Tongue (tissue), 2 donors: ENCODE measurements around the gene CDH13. TPM values are rescaled to one million over a fixed set of nuclear protein-coding genes. Genes with fewer than 3 reads are reported as not detected.
A peak's percentile ranks its signal among the peaks of the same experiment; 100 is the strongest.

Source experiments
- DNase-seq: peaks from one replicate; pipeline ENCODE4 v3.0.0-alpha.2; 2015
- total RNA-seq: library from RNA; depleted of rRNA; stranded (reverse); fragments of >200 nt; gene quantifications from one replicate; pipeline ENCODE4 v1.2.3, GENCODE V29; 2014

The CDH13 gene
- total RNA-seq, 1 donor from 2014 or later: 106 TPM

GRCh38 chr16:82699260-82699659, 72.5 kb downstream of the CDH13 start:
- no peak for DNase-seq

GRCh38 chr16:82699711-82700495, 73.1 kb downstream of the CDH13 start:
- peak; percentile 45 for DNase-seq

GRCh38 chr16:82700541-82701235, 73.9 kb downstream of the CDH13 start:
- DNase-seq: no peak

GRCh38 chr16:82701442-82701955, 74.7 kb downstream of the CDH13 start:
- DNase-seq: no peak

DNA sequence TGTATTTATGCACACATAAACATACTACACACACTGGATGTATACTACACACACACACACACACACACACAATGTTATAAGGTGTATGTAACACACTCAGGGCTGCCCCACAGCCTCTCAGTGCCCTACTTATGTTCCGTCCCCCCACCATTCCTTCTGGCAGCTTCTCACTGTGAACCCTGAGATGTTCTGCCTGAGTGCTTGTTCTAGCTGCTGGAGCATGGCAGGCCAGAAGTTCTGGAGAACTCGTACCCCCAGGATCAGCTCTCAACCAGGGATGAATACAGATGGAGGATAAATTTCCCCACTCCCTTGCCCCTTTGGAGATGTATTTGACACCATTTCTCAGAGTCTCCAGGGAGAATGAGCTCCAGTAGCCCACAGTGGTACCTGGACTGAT, 76.4 kb downstream of the CDH13 start:
- no peak for DNase-seq

- DNase-seq: no peak
These were observed 77.4 kb downstream of the CDH13 start for GRCh38 chr16:82703871-82704768.

GRCh38 chr16:82709987-82710386, 83.2 kb downstream of the CDH13 start:
- no peak for DNase-seq

DNA sequence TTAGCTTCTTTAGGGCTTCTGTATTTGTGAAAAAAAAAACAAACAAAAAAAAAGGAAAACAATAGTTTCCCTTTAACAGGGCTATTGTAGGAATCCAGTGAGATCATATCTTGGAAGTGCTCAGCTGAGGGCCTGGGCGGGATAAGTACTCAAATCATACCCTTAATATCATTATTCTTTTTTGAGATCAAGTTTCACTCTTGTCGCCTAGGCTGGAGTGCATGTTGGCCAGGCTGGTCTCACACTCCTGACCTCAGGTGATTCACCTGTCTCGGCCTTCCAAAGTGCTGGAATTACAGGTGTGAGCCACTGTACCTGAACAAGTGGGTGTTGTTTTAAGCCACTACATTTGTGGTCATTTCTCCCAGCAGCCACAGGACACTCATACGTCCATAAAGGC, 87.0 kb downstream of the CDH13 start:
- DNase-seq: no peak

GRCh38 chr16:82715160-82715559, 88.4 kb downstream of the CDH13 start:
- no peak for DNase-seq

GRCh38 chr16:82715833-82716232, 89.1 kb downstream of the CDH13 start:
- DNase-seq: no peak

- DNase-seq: no peak
These were observed 89.6 kb downstream of the CDH13 start for GRCh38 chr16:82716361-82716855.

DNA sequence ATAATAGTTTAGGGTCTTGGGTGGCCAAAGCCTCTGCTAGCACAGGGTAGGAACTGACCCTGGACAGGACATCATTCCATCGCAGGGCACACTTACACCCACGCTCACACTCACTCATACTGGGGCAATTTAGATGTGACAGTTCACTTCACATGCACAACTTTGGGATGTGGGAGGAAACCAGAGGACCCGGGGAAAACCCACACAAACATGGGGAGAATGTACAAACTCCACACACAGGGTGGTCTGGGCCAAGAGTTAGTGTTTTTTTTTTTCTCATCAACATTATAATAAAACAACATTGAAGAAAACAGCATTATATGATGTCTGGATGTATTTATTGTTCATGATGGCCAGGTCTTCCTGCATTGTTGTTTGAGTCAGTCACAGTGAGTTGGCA, 93.6 kb downstream of the CDH13 start:
- no peak for DNase-seq

DNA sequence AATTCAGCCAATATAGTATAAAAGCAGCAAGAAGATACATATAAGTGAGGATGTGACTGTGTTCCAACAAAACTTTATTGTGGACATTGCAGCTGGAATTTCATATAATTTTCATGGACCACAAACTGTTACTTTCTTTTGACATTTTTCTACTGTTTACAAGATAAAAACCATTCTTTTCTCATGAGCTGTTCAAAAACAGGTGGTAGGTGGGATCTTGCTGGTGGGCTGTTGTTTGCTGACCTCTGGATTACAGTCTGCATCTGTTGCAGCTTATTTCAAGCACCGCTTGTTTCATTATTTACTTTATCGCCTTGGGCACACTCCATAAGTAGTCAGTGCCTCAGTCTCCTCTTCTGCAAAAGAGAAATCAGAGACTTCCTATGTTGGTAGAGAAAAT, 99.5 kb downstream of the CDH13 start:
- DNase-seq: no peak

- DNase-seq: no peak
These were observed 102.1 kb downstream of the CDH13 start for GRCh38 chr16:82728901-82729300.

- DNase-seq: no peak
These were observed 104.1 kb downstream of the CDH13 start for GRCh38 chr16:82730901-82731300.

DNA sequence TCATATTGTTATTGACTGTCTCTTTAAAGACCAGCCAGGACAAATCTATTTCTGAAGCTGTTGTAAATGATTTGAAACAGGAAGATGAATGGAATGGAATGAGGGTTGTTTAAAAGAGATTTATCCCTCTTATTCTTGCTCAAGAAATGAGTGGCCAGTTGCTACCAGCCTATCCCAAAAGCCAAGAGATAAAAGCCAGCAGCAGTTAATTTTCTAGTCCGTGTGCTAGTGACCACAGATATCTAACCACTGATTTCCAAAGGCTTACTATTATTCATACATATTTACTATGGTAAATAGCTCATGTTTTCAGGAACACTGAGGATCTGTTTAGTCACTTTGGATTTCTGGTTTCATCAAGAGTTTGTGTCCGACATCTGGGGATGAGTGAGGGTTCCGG, 105.7 kb downstream of the CDH13 start:
- no peak for DNase-seq

DNA sequence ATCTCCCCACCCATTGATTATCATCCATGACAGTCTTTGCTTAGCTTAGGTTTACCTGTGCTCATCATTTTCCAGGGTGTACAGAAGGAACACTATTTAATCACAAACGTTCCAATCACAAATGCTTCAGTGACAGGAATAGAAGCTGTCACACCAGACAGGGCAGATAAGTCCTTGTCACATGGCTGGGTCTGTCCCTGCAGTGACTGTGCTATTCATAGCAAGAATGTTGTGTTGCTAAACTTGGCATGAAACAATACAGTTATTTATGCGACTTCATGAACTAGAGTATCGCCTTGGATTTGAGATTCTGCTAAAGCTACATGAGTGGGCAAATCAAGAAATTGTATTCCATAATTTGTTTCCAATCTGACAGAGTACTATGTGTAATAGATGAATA, 108.4 kb downstream of the CDH13 start:
- DNase-seq: peak; percentile 61

DNA sequence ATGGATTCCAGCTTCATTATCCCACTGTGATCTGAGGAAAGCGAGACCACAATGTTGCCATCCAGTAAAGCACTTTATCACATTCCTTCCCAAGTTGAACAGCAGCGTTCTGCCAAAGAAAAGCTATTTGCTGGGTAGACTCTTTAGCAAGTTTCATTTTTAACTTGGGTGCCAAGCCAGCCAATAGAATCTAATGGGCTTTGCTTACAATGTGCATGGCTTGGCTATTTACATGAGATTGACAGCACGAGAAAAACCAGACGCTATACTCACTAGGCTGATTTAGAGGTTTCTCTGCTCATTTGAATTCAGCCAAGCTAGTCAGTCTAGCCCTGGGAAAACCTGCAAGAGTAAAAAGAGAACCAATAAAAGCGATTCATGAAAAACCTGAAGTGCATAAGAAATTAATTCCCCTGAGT, 108.9 kb downstream of the CDH13 start:
- DNase-seq: peak; percentile 77

GRCh38 chr16:82736224-82736623, 109.5 kb downstream of the CDH13 start:
- no peak for DNase-seq

- DNase-seq: no peak
These were observed 111.9 kb downstream of the CDH13 start for GRCh38 chr16:82738699-82739098.

GRCh38 chr16:82741073-82741615, 114.4 kb downstream of the CDH13 start:
- no peak for DNase-seq

- no peak for DNase-seq
These were observed 118.2 kb downstream of the CDH13 start for GRCh38 chr16:82744958-82745357.
